Astrocyte (in vitro differentiated cells and primary cell): ENCODE data around the gene GCM1. TPM values are rescaled to one million over a fixed set of nuclear protein-coding genes. Genes with fewer than 3 reads are reported as not detected.

Experiments used
- DNase-seq: peaks from one replicate; pipeline ENCODE4 v3.0.0-alpha.2; 2010; ENCODE audit warnings: low read depth
- FAIRE-seq: peaks from 2 replicates; lab custom pipeline; 2011; peaks lifted over from hg19 to GRCh38; lab: Jason Lieb, UNC
- H2AFZ ChIP-seq: 2 replicates; pipeline ENCODE4 v1.6.0; 2012; ENCODE audit warnings: low read depth, low read length, inconsistent platforms
- H3K27ac ChIP-seq: 2 replicates; pipeline ENCODE4 v1.5.1; 2011; ENCODE audit warnings: low read depth, low read length, inconsistent platforms
- H3K27me3 ChIP-seq: 2 replicates; pipeline ENCODE4 v1.6.0; 2011; ENCODE audit warnings: low read length, inconsistent platforms; ENCODE audit not compliant: insufficient read depth
- H3K36me3 ChIP-seq: 2 replicates; pipeline ENCODE4 v1.5.1; 2011; ENCODE audit warnings: low read length, inconsistent platforms; ENCODE audit not compliant: insufficient read depth
- H3K4me1 ChIP-seq: 2 replicates; pipeline ENCODE4 v1.5.1; 2011; ENCODE audit warnings: low read length, inconsistent platforms; ENCODE audit not compliant: insufficient read depth
- H3K4me2 ChIP-seq: 2 replicates; pipeline ENCODE4 v1.6.0; 2012; ENCODE audit warnings: low read length, inconsistent platforms
- H3K4me3 ChIP-seq: 2 replicates; pipeline ENCODE4 v1.5.1; 2011; ENCODE audit warnings: low read depth, mild to moderate bottlenecking, low read length, inconsistent platforms; ENCODE audit not compliant: insufficient read depth
- H3K79me2 ChIP-seq: 2 replicates; pipeline ENCODE4 v1.6.0; 2012; ENCODE audit warnings: mild to moderate bottlenecking, low read length, inconsistent platforms; ENCODE audit not compliant: insufficient read depth
- H3K9ac ChIP-seq: 2 replicates; pipeline ENCODE4 v1.6.0; 2012; ENCODE audit warnings: mild to moderate bottlenecking, low read length, inconsistent platforms
- H3K9me3 ChIP-seq: 2 replicates; pipeline ENCODE4 v1.5.1; 2012; ENCODE audit warnings: low read depth, mild to moderate bottlenecking, low read length, inconsistent platforms; ENCODE audit not compliant: insufficient read depth
- H4K20me1 ChIP-seq: 2 replicates; pipeline ENCODE4 v1.6.0; 2012; ENCODE audit warnings: low read length, inconsistent platforms; ENCODE audit not compliant: insufficient read depth
- H3K27ac Mint-ChIP-seq: one replicate; pipeline ENCODE4 v1.8.0; 2021; ENCODE audit warnings: mild to moderate bottlenecking, mixed read lengths; ENCODE audit not compliant: unreplicated experiment
- H3K27me3 Mint-ChIP-seq: one replicate; pipeline ENCODE4 v1.8.0; 2021; ENCODE audit warnings: low read depth, mixed read lengths; ENCODE audit not compliant: unreplicated experiment
- H3K36me3 Mint-ChIP-seq: one replicate; pipeline ENCODE4 v1.8.0; 2021; ENCODE audit warnings: low read depth, mixed read lengths; ENCODE audit not compliant: unreplicated experiment
- H3K4me1 Mint-ChIP-seq: one replicate; pipeline ENCODE4 v1.8.0; 2021; ENCODE audit warnings: low read depth, mixed read lengths; ENCODE audit not compliant: unreplicated experiment
- H3K4me3 Mint-ChIP-seq: one replicate; pipeline ENCODE4 v1.8.0; 2021; ENCODE audit warnings: mild to moderate bottlenecking, moderate library complexity, mixed read lengths; ENCODE audit not compliant: unreplicated experiment
- H3K9me3 Mint-ChIP-seq: one replicate; pipeline ENCODE4 v1.8.0; 2021; ENCODE audit warnings: mild to moderate bottlenecking, mixed read lengths; ENCODE audit not compliant: unreplicated experiment
- CTCF ChIP-seq: IDR thresholded peaks from 2 replicates; pipeline ENCODE4 v1.5.1; 2011; ENCODE audit warnings: low read depth, mild to moderate bottlenecking, inconsistent platforms, low read length, moderate library complexity; ENCODE audit not compliant: insufficient read depth
- EZH2 ChIP-seq: IDR thresholded peaks from 2 replicates; pipeline ENCODE4 v1.6.1; 2012; ENCODE audit warnings: mild to moderate bottlenecking, low read length, inconsistent platforms; ENCODE audit not compliant: insufficient read depth
- total RNA-seq: library from RNA; stranded (reverse); gene quantifications from 2 replicates; pipeline ENCODE4 v1.2.1, GENCODE V29; 2021

GCM1 gene
- total RNA-seq, 1 donor from 2014 or later = not detected

GRCh38 chr6:53154794-53155193 lies 6.2 kb upstream of the GCM1 start:
- H3K27me3 Mint-ChIP-seq = no peaks in the 10 kb centered on the region
- H3K36me3 ChIP-seq = no peaks in the 10 kb centered on the region
- no peak for FAIRE-seq

GRCh38 chr6:53154071-53154470 lies 5.4 kb upstream of the GCM1 start:
- FAIRE-seq = no peak
- Histone ChIP-seq H3K9me3 (no peaks in the 10 kb centered on the region), H3K27ac (no peak overlapping the region), H3K9ac (no peak overlapping the region), H3K27me3 (no peaks in the 10 kb centered on the region), H4K20me1 (no peaks in the 10 kb centered on the region), H3K79me2 (no peaks in the 10 kb centered on the region), H3K4me1 (no peaks in the 10 kb centered on the region), H3K36me3 (no peaks in the 10 kb centered on the region), H3K4me2 (no peak overlapping the region), H2AFZ (no peak overlapping the region), H3K4me3 (no peak overlapping the region)
- no peak for DNase-seq
- H3K4me3 Mint-ChIP-seq = no peak overlapping the region
- TF ChIP-seq CTCF (no peak), EZH2 (no peak)
- H3K4me1 Mint-ChIP-seq = no peaks in the 10 kb centered on the region
- no peaks in the 10 kb centered on the region for H3K27me3 Mint-ChIP-seq
- no peak overlapping the region for H3K27ac Mint-ChIP-seq
- no peaks in the 10 kb centered on the region for H3K36me3 Mint-ChIP-seq
- peaks cover 1% of the 10 kb centered on the region for H3K9me3 Mint-ChIP-seq

More at GRCh38 chr6:53154794-53155193, 6.2 kb upstream of the GCM1 start:
- Mint-ChIP-seq H3K27ac (no peak overlapping the region), H3K36me3 (no peaks in the 10 kb centered on the region), H3K4me1 (no peaks in the 10 kb centered on the region), H3K9me3 (peaks cover 1% of the 10 kb centered on the region), H3K4me3 (no peak overlapping the region)
- TF ChIP-seq EZH2 (no peak), CTCF (no peak)
- H4K20me1 ChIP-seq = no peaks in the 10 kb centered on the region
- no peak for DNase-seq
- no peak overlapping the region for H2AFZ ChIP-seq
- no peak overlapping the region for H3K27ac ChIP-seq
- H3K79me2 ChIP-seq = no peaks in the 10 kb centered on the region
- H3K4me1 ChIP-seq = no peaks in the 10 kb centered on the region
- no peaks in the 10 kb centered on the region for H3K27me3 ChIP-seq
- H3K9me3 ChIP-seq = no peaks in the 10 kb centered on the region
- no peak overlapping the region for H3K4me3 ChIP-seq
- no peak overlapping the region for H3K4me2 ChIP-seq
- no peak overlapping the region for H3K9ac ChIP-seq

GRCh38 chr6:53152576-53152975 lies 3.9 kb upstream of the GCM1 start:
- Histone ChIP-seq H3K4me2 (no peak overlapping the region), H3K4me1 (no peaks in the 10 kb centered on the region), H3K79me2 (no peaks in the 10 kb centered on the region), H3K36me3 (no peaks in the 10 kb centered on the region), H3K4me3 (no peak overlapping the region), H4K20me1 (no peaks in the 10 kb centered on the region), H3K9me3 (no peaks in the 10 kb centered on the region), H3K9ac (no peak overlapping the region), H3K27me3 (no peaks in the 10 kb centered on the region), H3K27ac (no peak overlapping the region), H2AFZ (no peak overlapping the region)
- no peak for FAIRE-seq
- no peaks in the 10 kb centered on the region for H3K4me1 Mint-ChIP-seq
- no peak for DNase-seq
- peaks cover 1% of the 10 kb centered on the region for H3K9me3 Mint-ChIP-seq
- TF ChIP-seq EZH2 = no peak
- no peak for TF ChIP-seq CTCF
- no peaks in the 10 kb centered on the region for H3K36me3 Mint-ChIP-seq
- H3K4me3 Mint-ChIP-seq = no peak overlapping the region
- no peak overlapping the region for H3K27ac Mint-ChIP-seq
- H3K27me3 Mint-ChIP-seq = no peaks in the 10 kb centered on the region
